GM21786 (cell line): ENCODE data around the gene SIPA1.
A peak's percentile ranks its signal among the peaks of the same experiment; 100 is the strongest.
"Not testable (repeated sequence)": the region's sequence is repeated elsewhere in the genome, so short reads cannot be mapped to it uniquely, and the experiment has no call there.

Experiments
- ATAC-seq: cut with Tn5 transposase; IDR thresholded peaks from one replicate; pipeline ENCODE4 v1.9.1; 2021; ENCODE audit not compliant: unreplicated experiment

Gene SIPA1

DNA sequence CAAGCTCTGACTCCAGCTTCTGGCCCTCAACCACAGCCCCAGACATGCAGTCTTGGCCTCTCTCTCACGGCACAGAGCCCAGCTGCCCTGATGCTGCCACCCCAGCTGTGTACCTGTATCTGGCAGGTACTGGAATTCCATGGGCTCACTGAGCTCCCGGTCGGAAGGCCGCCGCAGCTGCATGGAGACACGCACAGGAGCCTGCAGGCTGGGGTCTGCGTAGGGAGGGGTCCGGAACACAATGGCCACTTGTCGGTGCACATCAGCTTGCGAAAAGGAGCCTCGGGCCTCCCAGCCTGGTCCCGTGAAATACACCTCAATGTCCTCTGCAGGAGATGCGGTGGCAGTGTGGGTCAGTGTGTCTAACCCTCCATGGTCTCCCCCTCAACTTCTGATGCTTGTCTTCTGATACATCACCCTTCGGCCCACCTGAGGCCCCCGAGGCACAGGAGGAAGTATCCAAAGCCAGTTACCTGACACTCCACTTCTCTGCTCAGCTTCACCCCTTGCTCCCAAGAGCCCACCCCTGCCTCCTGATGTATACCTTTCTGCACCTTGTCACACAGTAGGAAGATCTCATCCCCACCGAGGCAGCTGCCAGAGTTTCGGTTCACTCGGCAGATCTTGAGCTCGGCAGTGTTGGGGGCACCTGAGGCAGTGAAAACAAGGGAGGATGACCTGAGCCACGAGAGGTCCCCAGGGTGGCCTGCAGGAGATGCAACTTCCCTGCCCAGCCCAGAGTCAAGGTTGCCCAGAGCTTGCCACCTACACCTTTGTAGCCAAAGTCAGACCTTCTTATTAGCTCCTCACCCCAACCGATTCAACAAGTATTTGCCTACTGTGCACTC, 20.5 kb downstream of the SIPA1 start:
- no peak for ATAC-seq

- no peak for ATAC-seq
Observed at GRCh38 chr11:65660038-65660437, 22.1 kb downstream of the SIPA1 start.

DNA sequence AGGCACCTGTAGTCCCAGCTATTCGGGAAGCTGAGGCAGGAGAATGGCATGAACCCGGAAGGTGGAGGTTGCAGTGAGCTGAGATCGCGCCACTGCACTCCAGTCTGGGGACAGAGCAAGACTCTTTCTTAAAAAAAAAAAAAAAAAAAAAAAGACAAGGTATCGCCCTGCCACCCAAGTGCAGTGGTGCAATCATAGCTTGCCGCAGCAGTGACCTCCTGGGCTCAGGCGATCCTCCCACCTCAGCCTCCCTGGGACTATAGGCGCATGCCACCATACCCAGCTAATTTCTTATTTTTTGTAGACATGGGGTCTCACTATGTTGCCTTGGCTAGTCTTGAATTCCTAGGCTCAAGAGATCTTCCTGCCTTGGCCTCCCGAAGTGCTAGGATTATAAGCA, 23.0 kb downstream of the SIPA1 start:
- not testable (repeated sequence) for ATAC-seq

GRCh38 chr11:65661599-65662246, 23.8 kb downstream of the SIPA1 start:
- no peak for ATAC-seq

- ATAC-seq = no peak
Observed at GRCh38 chr11:65662247-65662798, 24.4 kb downstream of the SIPA1 start.

- ATAC-seq = peak; percentile 84
Observed at GRCh38 chr11:65662799-65663638, 25.1 kb downstream of the SIPA1 start, which contains the start of gene RELA. Gene RELA, minus strand, starts transcription at chr11:65662916. Its CDS starts 84 bp downstream, at chr11:65662832.

DNA sequence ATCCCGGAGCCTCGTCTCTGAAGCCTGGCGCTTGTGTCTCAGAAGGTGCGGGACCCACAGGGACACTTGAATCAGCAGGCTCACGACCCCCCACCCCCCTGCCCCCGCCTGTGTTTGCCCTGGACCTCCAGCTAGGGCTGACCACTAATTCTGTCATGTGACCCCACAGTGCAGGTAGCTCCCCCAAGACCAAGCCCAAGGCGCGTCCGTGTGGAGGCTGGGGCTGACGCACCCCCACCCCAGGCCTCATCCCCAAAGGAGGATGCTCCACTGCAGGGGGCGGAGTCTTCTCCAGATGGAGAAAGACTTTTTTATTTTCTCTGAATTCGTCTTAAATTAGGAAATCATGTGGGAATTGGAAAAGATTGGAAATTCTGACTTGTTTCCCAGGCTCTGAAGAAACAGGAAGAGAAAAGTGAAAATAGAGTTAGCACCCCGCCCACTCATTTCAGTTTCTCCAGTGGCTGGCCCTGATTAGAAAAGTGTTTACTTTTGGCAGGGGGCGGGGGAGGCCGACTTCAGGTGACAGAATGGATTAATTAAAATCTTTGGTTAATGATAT, 25.8 kb downstream of the SIPA1 start:
- no peak for ATAC-seq

DNA sequence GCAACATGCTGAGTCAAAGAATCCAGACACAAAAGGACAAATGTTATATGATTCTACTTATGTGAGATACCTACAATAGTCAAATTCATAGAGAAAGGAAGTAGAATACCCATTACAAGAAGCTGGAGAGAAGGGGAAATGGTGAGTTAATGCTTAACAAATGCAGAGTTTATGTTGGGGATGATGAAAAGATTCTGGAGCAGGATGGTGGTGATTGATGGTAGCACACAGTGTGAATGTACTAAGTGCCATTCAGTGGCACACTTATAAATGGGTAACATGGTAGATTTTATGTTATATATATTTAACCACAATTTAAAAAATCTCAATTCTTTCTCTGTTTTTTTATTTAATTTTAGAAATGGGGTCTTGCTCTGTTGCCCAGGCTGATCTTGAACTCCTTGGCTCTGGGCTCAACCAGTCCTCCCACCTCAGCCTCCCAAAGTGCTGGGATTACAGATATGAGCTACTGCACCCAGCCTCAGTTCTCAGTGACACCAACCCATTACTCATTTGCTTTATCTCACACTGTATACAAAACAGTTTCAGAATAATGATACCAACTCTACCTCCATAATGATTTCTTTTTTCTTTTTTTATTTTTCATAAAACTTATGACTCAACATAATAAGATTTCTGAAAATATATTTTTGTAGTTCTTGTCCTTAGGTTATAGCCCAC, 34.4 kb downstream of the SIPA1 start:
- ATAC-seq = no peak

- no peak for ATAC-seq
Observed at GRCh38 chr11:65672982-65673381, 35.1 kb downstream of the SIPA1 start.

DNA sequence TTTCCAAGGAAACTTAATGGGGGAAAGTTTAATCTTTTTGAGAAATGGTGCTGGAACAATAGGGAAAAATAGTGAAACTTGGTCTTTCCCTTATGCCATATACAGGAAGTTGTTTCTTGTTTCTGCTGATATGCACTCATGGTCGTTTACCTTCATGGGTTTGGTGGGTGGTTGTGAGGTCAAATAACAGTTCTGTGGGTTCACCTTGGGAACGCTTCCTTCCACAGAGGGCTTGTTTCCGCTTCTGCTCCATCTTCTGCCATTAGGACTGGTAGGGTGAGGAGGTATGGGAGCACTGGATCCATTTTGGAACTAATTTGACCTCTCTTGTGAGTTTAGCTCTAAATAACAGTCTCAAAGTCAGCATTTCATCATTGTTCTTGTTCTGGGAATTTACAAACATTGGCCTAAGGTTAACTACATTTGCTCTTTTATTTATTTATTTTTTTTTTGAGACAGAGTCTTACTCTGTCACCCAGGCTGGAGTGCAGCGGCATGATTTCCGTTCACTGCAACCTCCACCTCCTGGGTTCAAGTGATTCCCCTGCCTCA, 42.4 kb downstream of the SIPA1 start:
- ATAC-seq = no peak

GRCh38 chr11:65683480-65683879, 45.6 kb downstream of the SIPA1 start:
- not testable (repeated sequence) for ATAC-seq

DNA sequence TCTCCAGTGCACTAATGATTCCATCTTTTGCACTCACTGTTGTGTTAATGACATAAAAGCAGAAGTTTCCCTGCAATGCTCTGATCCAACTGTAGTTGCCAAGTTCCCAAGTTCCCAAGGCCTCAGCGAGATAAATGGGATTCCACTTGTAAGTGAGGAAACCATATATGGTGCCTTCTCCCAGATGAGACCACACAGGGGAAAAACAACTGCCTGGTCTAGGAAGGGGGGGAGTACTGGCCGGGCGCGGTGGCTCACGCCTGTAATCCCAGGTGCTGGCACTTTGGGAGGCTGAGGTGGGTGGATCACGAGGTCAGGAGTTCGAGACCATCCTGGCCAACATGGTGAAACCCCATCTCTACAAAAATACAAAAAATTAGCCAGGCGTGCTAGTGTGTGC, 48.1 kb downstream of the SIPA1 start:
- no peak for ATAC-seq

- ATAC-seq = not testable (repeated sequence)
Observed at GRCh38 chr11:65691847-65692246, 53.9 kb downstream of the SIPA1 start.

GRCh38 chr11:65692367-65692766, 54.5 kb downstream of the SIPA1 start:
- no peak for ATAC-seq

GRCh38 chr11:65695459-65696241, 57.7 kb downstream of the SIPA1 start:
- no peak for ATAC-seq

DNA sequence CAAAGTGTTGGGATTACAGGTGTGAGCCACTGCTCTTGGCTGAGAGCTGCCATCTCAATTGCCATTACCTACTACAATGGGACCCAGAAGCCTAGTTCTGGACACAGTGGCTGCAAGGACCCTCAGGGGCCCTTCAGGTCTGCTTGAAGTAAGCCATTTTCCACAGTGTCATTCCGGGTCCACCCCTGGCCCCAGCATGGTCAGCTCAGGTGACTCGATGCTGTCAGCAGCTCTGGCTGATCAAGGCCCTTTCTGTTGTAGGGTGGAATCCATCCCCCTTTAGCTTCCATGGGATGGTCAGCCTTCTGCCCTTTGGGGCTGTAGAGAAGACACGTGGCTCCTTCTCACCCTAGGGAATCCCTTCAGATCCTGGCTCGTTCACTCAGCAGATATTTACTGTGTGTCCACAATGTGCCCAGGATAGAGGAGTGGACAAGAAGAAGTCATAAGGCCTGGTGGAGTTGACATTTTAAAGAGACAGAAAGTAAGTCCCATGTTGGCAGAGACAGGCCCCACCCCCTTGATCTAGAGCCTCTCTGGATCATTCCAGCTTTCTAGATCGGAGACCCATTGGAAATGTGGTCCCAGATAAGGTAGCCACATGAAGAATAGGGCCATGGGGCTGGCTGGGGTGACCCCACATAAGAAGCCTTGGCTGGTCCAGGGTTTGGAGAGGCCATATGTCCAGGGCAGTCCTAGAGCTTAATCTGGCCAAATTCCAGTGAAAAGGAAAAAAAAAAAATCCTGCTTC, 59.1 kb downstream of the SIPA1 start:
- ATAC-seq = no peak

DNA sequence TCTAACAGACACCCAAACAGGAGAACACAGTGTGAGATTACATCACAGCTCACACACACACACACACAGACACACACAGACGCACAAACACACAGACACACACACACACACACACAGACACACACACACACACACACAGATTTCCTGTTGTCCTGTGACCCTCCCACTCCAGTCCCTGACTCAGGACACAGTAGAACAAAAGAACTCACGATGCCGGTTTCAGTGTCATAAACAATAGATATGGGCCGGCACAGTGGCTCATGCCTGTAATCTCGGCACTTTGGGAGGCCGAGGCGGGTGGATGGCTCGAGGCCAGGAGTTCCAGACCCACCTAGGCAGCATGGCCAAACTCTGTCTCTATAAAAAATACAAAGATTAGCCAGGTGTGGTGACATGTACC, 60.3 kb downstream of the SIPA1 start:
- ATAC-seq = no peak

DNA sequence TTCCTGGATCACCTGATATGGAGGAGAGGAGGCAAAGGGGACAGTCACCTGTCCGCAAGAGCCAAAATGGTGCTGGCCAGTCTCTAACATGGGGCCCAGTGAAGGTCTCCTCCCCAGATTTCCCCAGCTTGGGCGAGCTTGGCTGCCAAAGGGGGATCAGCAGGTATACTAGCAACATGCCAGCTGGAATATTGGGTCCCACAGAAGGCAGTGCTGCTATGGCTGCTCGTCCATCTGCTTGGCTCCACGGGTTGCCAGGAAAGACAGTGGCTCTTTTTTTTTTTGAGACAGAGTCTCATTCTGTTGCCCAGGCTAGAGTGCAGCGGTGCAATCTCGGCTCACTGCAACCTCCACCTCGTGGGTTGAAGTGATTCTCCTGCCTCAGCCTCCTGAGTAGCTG, 61.4 kb downstream of the SIPA1 start:
- ATAC-seq = no peak
